Neural progenitor cell (in vitro differentiated cells): ENCODE results near the gene GPR183.

ENCODE experiments used
- CTCF ChIP-seq: fragments of 200-600 bp; sonication (generic); IDR thresholded peaks from 2 replicates; pipeline ENCODE4 v1.5.1; 2017; ENCODE audit warnings: antibody characterized with exemption, mild to moderate bottlenecking
- EZH2 ChIP-seq: fragments of 200-600 bp; sonication (generic); IDR thresholded peaks from 2 replicates; pipeline ENCODE4 v1.6.1; 2017; ENCODE audit warnings: antibody characterized with exemption, mild to moderate bottlenecking, moderate library complexity

DNA sequence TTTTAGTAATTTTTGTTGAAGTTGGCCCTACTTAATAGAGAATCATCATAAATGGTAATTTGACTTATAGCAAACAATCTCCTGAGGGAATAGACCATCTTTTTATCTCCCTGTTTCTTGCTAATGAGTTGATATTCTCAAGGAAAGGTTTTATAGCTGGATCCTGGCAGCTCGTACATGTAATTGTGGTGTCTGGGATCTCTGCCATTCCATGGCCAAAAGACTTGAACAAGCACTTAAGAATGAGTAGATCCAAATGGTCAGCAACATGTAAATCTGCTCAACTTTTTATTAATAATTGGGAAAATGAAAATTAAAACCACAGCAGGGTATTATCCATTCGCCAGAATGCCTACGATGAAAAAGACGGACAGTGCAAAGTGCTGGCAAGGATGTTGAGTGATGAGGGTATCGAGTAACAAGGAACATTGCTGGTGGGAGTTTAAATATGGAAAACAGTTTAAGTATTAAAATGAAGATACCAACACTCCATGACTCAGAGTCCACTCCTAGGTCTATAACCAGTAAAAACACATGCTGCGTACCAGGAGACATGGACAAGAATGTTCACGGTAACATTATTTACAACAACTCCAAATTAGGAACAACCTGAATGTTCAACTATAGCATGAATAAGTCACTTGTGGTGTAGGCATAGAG, 43.9 kb downstream of the GPR183 start:
- TF ChIP-seq CTCF: no peak
- TF ChIP-seq EZH2: no peak
